GM19099 (cell line): ENCODE measurements around the gene EIF2B5.

ENCODE experiments used
- POLR2A ChIP-seq: IDR thresholded peaks from 3 replicates; pipeline ENCODE4 v1.6.1; 2011; ENCODE audit warnings: low read depth; ENCODE audit not compliant: insufficient read length; ENCODE audit errors: extremely low read depth

EIF2B5 gene

DNA sequence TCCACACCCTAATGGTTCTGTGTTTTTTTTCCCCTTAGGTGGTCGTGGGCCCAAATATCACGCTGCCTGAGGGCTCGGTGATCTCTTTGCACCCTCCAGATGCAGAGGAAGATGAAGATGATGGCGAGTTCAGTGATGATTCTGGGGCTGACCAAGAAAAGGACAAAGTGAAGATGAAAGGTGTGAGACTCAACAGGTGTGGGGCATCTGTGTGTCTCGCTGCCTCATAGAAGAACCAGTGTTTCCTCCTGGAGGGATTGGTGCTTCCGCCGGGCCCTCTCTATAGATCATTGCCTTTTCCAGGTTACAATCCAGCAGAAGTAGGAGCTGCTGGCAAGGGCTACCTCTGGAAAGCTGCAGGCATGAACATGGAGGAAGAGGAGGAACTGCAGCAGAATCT is 7.0 kb downstream of the EIF2B5 start:
- no peak for TF ChIP-seq POLR2A

DNA sequence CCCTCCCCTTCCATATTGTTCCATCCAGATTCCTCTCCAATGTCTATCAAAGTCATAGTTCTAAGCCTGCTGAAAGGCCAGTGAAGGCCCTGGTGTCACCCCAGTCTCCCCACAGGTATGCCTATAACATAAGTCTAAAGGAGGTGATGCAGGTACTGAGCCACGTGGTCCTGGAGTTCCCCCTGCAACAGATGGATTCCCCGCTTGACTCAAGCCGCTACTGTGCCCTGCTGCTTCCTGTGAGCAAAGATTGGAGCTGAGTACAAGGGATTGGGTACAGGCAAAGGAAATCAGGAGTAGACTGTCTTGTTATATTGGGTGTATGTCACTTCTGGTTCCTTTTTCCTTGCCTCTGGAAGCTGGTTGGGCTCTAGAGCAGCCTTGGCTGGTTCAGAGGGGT is 8.2 kb downstream of the EIF2B5 start:
- TF ChIP-seq POLR2A: no peak

- no peak for TF ChIP-seq POLR2A
These were observed 9.3 kb downstream of the EIF2B5 start for GRCh38 chr3:184144505-184144904.

DNA sequence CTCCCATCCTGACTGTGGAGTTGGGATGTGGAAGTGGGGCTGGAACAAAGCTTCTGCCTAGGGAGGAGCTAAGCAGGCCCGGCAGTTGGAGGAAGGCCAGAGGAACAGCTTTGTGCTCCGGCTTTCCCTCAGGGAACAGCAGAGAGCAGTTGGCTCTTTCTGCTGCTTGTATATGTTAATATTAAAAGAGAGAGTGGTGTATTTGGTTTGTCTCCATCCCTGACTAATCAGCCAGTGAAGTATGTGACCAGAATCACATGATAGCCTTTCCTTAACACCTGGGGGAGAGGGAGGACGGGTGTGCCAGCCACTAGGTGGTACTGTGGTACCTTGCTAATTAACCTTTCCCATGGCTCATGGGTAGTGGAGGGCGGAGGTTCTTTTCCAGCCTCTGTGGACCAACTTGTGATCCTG is 10.0 kb downstream of the EIF2B5 start:
- TF ChIP-seq POLR2A: no peak

- TF ChIP-seq POLR2A: no peak
These were observed 10.7 kb downstream of the EIF2B5 start for GRCh38 chr3:184145751-184146270.

GRCh38 chr3:184148076-184148475 is 12.9 kb downstream of the EIF2B5 start:
- TF ChIP-seq POLR2A: no peak

DNA sequence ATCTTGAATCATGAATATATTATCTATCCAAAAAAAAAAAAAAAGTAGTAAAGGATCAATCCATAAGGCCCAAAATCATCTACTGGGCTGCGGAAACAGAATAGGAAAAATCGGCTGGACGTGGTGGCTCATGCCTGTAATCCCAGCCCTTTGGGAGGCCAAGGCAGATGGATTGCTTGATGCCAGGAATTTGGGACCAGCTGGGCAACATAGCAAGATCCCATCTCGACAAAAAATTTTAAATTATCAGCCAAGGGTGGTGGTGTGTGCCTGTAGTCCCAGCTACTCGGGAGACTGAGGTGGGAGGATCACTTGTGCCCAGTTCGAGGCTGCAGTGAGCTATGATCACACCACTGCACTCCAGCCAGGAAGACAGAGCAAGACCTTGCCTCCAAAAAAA is 14.0 kb downstream of the EIF2B5 start:
- no peak for TF ChIP-seq POLR2A

DNA sequence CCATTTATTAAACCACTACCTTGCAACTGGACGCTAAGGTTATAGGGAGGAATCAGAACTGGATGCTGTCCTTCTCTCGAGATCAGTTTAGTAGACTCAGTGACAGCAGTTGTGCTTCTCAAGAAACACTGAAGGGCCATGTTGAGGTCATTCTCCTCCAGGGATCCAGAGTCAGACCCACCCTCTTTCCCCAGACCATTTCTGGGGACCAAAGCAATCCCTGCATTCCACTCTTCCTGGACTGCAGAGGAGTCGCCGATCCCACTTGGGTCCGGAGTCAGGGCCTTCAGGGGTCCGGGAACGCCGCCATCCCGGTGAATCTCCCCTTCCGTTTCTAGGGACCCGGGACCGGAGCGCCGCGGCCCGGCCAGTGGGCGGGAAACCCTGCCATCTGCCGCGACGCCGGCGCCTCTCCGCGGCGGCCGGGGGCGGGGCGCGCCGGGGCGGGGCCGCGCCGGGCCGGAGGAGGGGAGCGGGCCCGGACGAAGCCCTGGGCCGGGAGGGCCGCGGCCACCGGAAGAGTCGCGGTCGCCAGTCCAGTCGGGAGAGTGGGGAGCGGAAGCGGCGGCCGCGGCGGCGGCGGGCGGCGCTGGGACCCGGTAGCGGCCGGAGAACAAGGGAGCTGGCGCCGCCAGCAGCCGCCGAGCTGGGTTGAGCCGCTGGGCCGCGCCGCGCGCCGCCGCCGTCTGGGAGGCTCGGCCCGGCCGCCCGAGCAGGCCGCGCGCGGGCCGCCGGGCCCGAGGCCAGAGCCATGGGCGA is 19.9 kb downstream of the EIF2B5 start, which contains the start of gene DVL3:
Gene DVL3 (plus strand): TSS at position 493 of the 759 bp plus-strand sequence. CDS start 259 bp downstream, at position 752.
- no peak for TF ChIP-seq POLR2A

- TF ChIP-seq POLR2A: no peak
These were observed 20.7 kb downstream of the EIF2B5 start for GRCh38 chr3:184155644-184156521.

DNA sequence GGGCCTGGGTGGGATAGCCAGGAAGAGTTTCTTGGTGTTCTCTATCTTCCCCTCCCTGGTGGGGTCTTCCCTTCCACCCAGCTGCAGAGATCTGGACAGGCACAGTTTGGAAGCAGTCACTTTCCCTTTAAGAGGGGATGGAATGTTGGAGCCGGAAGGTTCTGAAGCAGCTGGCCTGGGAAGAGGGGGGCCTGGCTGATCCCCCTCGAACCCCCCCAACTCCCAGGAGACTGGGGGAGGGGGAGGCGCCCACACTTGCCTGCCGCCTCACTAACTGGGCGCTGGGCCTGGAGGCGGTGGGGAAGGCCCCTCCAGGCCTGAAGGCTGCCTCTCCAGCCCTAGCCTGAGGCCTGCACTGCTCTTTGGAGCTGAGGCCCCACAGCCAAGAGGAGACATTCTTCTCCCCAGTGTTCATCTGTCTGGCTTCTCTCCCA is 21.4 kb downstream of the EIF2B5 start:
- TF ChIP-seq POLR2A: no peak

- TF ChIP-seq POLR2A: no peak
These were observed 22.0 kb downstream of the EIF2B5 start for GRCh38 chr3:184157206-184157605.

- no peak for TF ChIP-seq POLR2A
These were observed 23.2 kb downstream of the EIF2B5 start for GRCh38 chr3:184158404-184158803.

DNA sequence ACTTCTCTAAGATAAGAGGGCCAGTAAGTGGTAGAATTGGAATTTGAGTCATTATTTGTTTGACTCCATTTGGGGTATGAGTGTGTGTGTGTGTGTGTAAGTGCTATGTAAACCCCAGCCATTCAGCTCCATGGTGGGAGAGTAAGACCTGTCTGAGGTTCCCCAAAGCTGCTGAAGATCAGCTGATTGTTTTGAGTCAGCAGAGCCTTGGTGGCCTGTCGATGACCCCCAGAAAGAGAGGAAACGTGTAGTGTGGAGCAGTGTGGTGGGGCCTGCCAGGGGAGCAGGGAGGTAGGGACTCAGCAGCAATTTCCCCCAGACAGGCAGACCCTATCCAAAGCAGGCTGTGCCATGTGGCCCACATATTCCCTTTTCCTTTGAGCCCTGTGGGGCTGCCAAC is 25.3 kb downstream of the EIF2B5 start:
- TF ChIP-seq POLR2A: no peak

GRCh38 chr3:184164648-184165330 is 29.6 kb downstream of the EIF2B5 start:
- no peak for TF ChIP-seq POLR2A

DNA sequence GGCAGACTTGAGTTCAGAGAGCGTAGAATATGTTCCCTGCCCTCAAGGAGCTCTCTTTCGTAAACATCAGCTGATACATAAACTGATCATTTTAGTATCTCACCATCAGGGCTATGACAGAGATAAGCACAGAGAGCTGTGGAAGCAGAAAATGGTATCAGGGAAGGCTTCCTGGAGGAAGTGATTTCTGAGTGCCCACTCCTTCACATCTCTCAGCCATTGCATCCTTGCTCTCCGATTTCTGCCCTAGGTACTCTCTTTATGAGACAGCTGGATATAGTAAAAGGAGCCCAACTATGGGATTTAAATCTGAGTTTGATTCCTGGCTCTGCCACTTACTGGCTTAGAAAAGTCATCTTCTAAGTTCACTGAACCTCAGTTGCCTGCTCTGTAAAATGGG is 30.4 kb downstream of the EIF2B5 start:
- no peak for TF ChIP-seq POLR2A
